GM18502 (cell line): ENCODE results near the gene ANGPTL1.
"Not testable (repeated sequence)": the region's sequence is repeated elsewhere in the genome, so short reads cannot be mapped to it uniquely, and the experiment has no call there.

Experiments used
- ATAC-seq: cut with Tn5 transposase; IDR thresholded peaks from one replicate; pipeline ENCODE4 v1.9.1; 2021; ENCODE audit warnings: mild to moderate bottlenecking; ENCODE audit not compliant: unreplicated experiment, poor library complexity

ANGPTL1 gene

DNA sequence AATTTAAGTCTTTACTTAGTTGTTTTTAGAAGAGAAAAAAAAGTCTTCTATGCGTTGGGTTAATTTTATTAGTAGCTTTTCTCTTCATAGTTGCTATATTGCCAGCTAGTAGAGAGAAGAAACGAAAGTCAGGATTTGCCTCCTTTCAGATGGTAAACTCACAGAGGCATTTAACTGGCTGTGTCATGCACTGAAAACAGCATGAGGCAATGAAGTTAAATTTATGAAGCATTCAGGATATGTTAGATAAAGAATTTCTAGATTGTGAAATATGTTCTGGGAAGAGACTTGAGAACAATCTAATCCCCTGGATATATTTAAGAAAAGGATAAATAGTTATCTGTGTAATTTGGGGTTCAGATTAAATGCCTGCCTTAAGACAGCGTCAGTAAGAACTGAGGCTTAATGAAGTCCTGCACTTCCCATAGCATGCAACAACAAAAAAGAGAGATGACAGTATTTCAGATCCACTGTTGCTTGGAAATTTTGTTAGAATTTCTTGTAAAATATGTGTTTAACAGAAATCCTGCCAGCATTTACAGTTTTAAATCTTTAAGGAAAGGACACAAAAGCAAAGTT lies 1.7 kb downstream of the ANGPTL1 start:
- ATAC-seq, result no peak

GRCh38 chr1:178868706-178869105 lies 2.2 kb downstream of the ANGPTL1 start:
- no peak for ATAC-seq

DNA sequence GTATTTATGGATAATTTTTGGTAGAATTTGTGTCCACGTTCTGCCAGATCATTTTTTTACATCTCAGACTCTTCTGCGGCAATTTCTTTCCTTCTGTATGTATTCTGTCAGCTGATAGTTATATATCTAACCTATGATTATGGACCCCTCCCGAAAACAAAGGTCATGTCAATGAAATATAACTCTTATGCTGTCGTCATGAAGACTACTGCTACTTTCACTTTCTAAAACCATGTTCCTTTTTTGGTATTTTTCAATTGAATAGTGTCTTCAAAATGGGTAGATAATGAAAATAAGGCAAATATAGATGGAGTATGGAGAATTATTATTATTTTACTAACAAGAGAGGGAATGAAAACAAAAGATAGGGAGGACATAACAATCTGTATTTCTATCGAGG lies 3.2 kb downstream of the ANGPTL1 start:
- no peak for ATAC-seq

GRCh38 chr1:178864326-178864725 lies 6.6 kb downstream of the ANGPTL1 start:
- ATAC-seq, result no peak

GRCh38 chr1:178862864-178863263 lies 8.0 kb downstream of the ANGPTL1 start:
- ATAC-seq, result no peak

- no peak for ATAC-seq
These were observed 8.5 kb downstream of the ANGPTL1 start for GRCh38 chr1:178862416-178862815.

DNA sequence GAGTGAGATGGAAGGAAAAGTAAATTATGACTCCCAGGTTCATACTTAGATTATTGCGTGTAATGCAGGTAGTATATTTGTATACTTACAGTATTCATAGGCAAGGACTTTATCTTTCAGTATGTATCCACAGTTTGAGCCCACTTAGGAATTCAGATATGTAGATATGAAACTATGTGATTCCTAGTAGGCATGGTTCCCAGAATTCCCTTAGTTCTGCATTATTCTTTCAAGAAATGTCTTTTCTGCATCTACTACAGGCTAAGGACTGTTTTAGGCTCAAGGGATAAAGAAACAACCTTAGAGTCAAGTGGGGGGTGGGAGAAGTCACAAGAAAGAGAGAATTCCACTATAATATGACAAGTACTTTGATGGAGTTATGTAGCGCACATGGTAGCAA lies 13.8 kb downstream of the ANGPTL1 start:
- no peak for ATAC-seq

- no peak for ATAC-seq
These were observed 21.0 kb downstream of the ANGPTL1 start for GRCh38 chr1:178849918-178850317.

GRCh38 chr1:178847919-178848318 lies 23.0 kb downstream of the ANGPTL1 start:
- ATAC-seq, result not testable (repeated sequence)

- no peak for ATAC-seq
These were observed 23.5 kb downstream of the ANGPTL1 start for GRCh38 chr1:178847396-178847849.

GRCh38 chr1:178846306-178846705 lies 24.6 kb downstream of the ANGPTL1 start:
- ATAC-seq, result no peak

- no peak for ATAC-seq
These were observed 26.4 kb downstream of the ANGPTL1 start for GRCh38 chr1:178844436-178844835.

DNA sequence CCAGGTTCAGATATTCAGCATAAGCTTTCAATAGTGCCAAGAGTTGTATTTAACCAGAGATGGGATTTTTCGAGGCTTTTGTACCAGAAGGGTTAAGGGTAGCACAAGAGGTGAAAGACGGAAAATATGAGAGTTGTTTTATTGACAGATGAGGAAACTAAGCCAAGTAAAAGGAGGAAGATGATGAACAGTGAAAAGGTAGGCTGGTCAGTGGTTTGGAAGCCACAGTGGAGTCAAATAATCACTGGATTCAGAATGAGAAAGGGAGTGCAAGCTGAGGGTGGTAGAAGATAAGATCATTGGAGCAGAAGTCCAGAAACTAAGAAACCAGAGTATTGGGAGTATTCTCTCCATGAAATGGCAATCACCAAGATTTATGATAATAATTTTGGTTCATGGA lies 45.7 kb downstream of the ANGPTL1 start:
- ATAC-seq, result no peak

DNA sequence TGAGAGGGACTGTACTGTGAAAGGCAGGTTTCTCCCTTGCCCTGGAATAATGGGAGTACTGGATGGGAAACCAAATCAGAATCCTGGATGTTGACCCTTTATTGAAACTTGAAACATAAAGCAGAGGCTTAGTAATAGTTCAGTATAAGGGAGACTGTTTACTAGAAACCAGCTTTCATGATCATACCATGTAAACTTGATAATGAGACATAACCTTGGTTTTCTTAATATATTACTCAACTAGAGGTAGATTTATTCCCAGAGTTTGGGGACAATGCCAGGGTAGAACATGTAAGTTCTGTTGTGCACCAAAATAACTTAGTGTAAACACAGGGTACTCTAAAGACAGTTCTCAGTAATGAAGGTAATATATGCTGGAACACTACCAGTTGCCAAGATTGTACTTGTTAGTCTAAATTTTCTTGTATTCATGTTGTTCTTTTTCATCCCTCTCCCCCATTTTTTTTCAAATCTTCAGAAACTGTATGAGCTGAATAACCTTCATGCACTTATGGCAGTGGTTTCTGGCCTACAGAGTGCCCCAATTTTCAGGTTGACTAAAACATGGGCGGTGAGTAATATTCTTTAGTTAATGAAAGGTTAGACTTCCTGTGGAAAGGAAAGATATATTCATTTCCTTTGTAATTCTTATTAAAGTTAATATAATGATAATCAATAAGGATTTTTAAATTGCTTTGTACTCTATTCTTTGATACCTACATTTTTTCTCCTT lies 49.6 kb downstream of the ANGPTL1 start:
- ATAC-seq, result no peak

DNA sequence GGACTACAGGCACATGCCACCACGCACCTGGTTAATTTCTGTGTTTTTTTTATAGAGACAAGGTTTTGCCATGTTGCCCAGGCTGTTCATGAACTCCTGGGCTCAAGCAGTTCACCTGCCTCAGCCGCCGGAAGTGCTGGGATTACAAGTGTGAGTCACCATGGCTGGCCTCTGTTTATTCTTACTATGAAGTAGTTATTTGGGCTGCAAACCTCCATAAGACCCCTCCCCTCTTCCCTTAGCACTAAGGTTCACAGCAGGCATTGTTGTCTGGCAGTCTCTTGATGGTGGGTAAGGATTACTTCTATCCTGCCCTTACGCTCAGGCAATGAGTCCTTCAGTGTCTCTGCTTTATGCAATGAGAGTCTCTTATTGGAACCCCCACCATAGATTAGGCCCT lies 51.8 kb downstream of the ANGPTL1 start:
- ATAC-seq, result no peak

DNA sequence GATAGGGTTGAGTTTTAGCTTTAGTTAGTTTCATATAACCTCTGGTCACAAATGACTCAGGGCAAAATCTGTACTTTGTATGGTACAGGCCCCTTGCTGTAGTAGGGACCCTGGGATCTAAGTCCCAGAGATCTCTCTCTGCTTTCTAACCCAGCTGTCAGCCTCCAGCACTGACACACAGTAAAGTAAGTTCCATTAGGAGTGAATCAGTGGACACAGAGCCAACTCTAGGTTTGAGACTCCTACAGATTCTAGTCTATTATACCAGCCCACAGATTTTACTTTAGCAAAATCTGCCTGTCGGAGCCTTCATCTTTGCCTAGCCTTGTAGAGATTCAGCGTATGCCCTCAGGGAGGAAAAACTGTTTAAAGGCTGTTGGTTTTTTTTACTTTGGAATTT lies 52.5 kb downstream of the ANGPTL1 start:
- no peak for ATAC-seq

DNA sequence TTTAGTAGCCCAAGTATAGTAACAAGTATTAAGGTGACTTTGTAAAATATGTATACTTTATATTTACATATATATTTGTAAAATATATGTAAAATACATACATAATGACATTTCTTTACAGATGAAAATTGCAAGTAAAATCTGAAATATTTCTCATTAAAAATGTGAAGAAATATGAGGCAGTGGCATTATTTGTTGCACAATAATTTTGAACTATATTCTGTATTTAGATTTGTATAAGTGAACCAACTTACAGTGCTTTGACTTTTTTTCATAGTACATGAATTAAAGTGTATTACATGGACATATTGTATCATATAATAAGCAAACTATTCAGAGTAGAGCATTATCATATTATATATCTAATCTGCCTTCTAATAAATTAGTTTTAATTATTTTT lies 60.3 kb downstream of the ANGPTL1 start:
- ATAC-seq, result no peak

GRCh38 chr1:178808529-178808928 lies 62.3 kb downstream of the ANGPTL1 start:
- no peak for ATAC-seq

- ATAC-seq, result no peak
These were observed 64.1 kb downstream of the ANGPTL1 start for GRCh38 chr1:178806665-178807300.

DNA sequence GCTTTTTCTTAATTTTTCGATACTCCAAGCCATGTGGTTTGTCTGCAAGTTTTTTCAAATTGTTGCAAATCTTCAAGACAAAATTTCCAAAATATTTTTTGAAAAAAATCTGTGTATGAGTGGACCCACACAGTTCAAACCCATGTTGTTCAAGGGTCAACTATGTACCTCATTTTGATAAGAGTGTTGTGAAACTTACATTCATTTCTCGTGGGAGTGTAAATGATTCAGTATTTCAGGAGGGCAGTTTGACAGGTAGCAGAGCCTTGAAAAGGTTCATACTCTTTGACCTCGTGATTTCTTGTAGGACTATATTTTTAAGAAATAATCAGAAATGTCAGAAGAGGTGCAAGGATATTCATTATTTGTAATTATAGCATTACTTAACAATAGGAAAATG lies 68.0 kb downstream of the ANGPTL1 start:
- ATAC-seq, result no peak
